ENCODE data around the gene NDE1. TPM values are rescaled to one million over a fixed set of nuclear protein-coding genes. Genes with fewer than 3 reads are reported as not detected.

Gene NDE1
- total and polyA plus RNA-seq, 2 of the 8 experiments (the other 6 are each of a cell fraction or from before 2014, with no cell fraction given), result 13.3 to 41.3 TPM

GRCh38 chr16:15631730-15632409 is 18.2 kb upstream of the NDE1 start (continued):
- no peak for TF ChIP-seq CHD7 (IDR thresholded peaks at IDR 0.05; ENCODE audit: insufficient replicate concordance, low read length)
- no peak for TF ChIP-seq SIN3A (conservative IDR thresholded peaks at IDR 0.05 in 1 of 2, IDR thresholded peaks at IDR 0.05 in 1 of 2; ENCODE audit: low read depth in 1 of 2, low read length in 2 of 2)
- TF ChIP-seq TAF1 (IDR thresholded peaks at IDR 0.05; ENCODE audit: low read depth, low read length), result no peak
- TF ChIP-seq EZH2 (IDR thresholded peaks at IDR 0.05; ENCODE audit: low read depth, low read length, severe bottlenecking), result no peak
- no peak for TF ChIP-seq MAX (IDR thresholded peaks at IDR 0.05)
- TF ChIP-seq CHD2 (IDR thresholded peaks at IDR 0.05; ENCODE audit: low read length), result no peak

Measured in H1 (cell line).